Endothelial cell of umbilical vein (primary cell): ENCODE data around the gene MEOX1. TPM values are rescaled to one million over a fixed set of nuclear protein-coding genes. Genes with fewer than 3 reads are reported as not detected.

ENCODE experiments used
- BruUV-seq: library from RNA; stranded (reverse); fragments of 400-500 nt; replicated peaks from 2 replicates; lab custom pipeline; 2021; lab: Mats Ljungman, UMichigan
- CTCF ChIA-PET: fragments of 300-600, 350-600 bp; sonication (Branson Sonifier 250); formaldehyde crosslinking; loops from one replicate; lab custom pipeline; 2021; ENCODE audit warnings: antibody characterized with exemption, inconsistent platforms; lab: Charles Lee
- POLR2A ChIA-PET: fragments of 300-600, 350-600 bp; sonication (Branson Sonifier 250); formaldehyde crosslinking; loops from one replicate; lab custom pipeline; 2021; ENCODE audit warnings: antibody characterized with exemption, inconsistent platforms; lab: Charles Lee
- DNase-seq: peaks from one replicate; pipeline ENCODE4 v3.0.0-alpha.2; 2011; ENCODE audit warnings: low read depth, low spot score
- FAIRE-seq: peaks from 2 replicates; lab custom pipeline; 2011; peaks lifted over from hg19 to GRCh38; lab: Jason Lieb, UNC
- H2AFZ ChIP-seq: 2 replicates; pipeline ENCODE4 v1.6.0; 2012; ENCODE audit warnings: low read depth, low read length, control low read depth, inconsistent platforms
- H3K27ac ChIP-seq: 2 replicates; pipeline ENCODE4 v1.5.1; 2011; ENCODE audit warnings: low read depth, mild to moderate bottlenecking, control low read depth, low read length, moderate library complexity; ENCODE audit not compliant: insufficient read depth
- H3K27me3 ChIP-seq, 2 experiments: 2 replicates each; pipeline versions ENCODE4 v1.6.0 to v1.6.1; 2011; ENCODE audit warnings: low read length in 2 of 2, mixed read lengths in 1 of 2; ENCODE audit not compliant: control insufficient read depth in 2 of 2, insufficient read depth in 2 of 2
- H3K36me3 ChIP-seq, 2 experiments: 2 replicates in 1 of 2; 3 replicates in 1 of 2; pipeline ENCODE4 v1.5.1; 2011; ENCODE audit warnings: low read length in 2 of 2, mild to moderate bottlenecking in 1 of 2, moderate library complexity in 1 of 2; ENCODE audit not compliant: control insufficient read depth in 2 of 2, insufficient read depth in 2 of 2; ENCODE audit errors: extremely low read depth in 1 of 2
- H3K4me1 ChIP-seq: 3 replicates; pipeline ENCODE4 v1.5.1; 2011; ENCODE audit warnings: mild to moderate bottlenecking, low read length; ENCODE audit not compliant: control insufficient read depth, insufficient read depth; ENCODE audit errors: extremely low read depth
- H3K4me2 ChIP-seq: 2 replicates; pipeline ENCODE4 v1.6.1; 2011; ENCODE audit warnings: low read length, control low read depth, mixed read lengths; ENCODE audit not compliant: insufficient read depth
- H3K4me3 ChIP-seq, 3 experiments: fragments of 200-600 bp in 1 of 3; sonication (generic), shearing (Covaris generic) in 1 of 3; replicated peaks in 1 of 3; 2 replicates each; pipeline ENCODE4 v1.5.1; 2011 to 2016; ENCODE audit warnings: control low read depth in 3 of 3, low read length in 3 of 3, mild to moderate bottlenecking in 2 of 3, inconsistent platforms in 1 of 3, low read depth in 1 of 3, moderate library complexity in 1 of 3; ENCODE audit not compliant: insufficient read depth in 1 of 3
- H3K79me2 ChIP-seq: 2 replicates; pipeline ENCODE4 v1.6.0; 2012; ENCODE audit warnings: low read length, inconsistent platforms; ENCODE audit not compliant: control insufficient read depth, insufficient read depth
- H3K9ac ChIP-seq: replicated peaks from 2 replicates; pipeline ENCODE3; 2011; ENCODE audit warnings: low read length, control low read depth; ENCODE audit not compliant: insufficient read depth; ENCODE audit errors: extremely low read depth
- H3K9me1 ChIP-seq: replicated peaks from 3 replicates; pipeline ENCODE4 v1.6.0; 2011; ENCODE audit warnings: mild to moderate bottlenecking, low read length; ENCODE audit not compliant: control insufficient read depth, insufficient read depth; ENCODE audit errors: extremely low read depth
- H3K9me3 ChIP-seq: replicated peaks from 2 replicates; pipeline ENCODE4 v1.5.1; 2012; ENCODE audit warnings: low read length, inconsistent platforms; ENCODE audit not compliant: control insufficient read depth, insufficient read depth
- H4K20me1 ChIP-seq: replicated peaks from 2 replicates; pipeline ENCODE3; 2011; ENCODE audit warnings: mild to moderate bottlenecking, low read length; ENCODE audit not compliant: control insufficient read depth, insufficient read depth; ENCODE audit errors: extremely low read depth
- EZH2 ChIP-seq: IDR thresholded peaks from 2 replicates; pipeline ENCODE4 v1.6.1; 2012; ENCODE audit warnings: borderline replicate concordance, low read depth, mild to moderate bottlenecking, moderate library complexity, low read length, inconsistent platforms; ENCODE audit not compliant: severe bottlenecking
- FOS ChIP-seq: IDR thresholded peaks from 2 replicates; pipeline ENCODE4 v1.6.1; 2011; ENCODE audit warnings: mild to moderate bottlenecking, low read length, moderate library complexity, borderline replicate concordance; ENCODE audit not compliant: insufficient read depth
- GATA2 ChIP-seq: IDR thresholded peaks from 2 replicates; pipeline ENCODE4 v1.7.0; 2011; ENCODE audit warnings: low read depth, mild to moderate bottlenecking, moderate library complexity, mixed read lengths, low read length; ENCODE audit not compliant: insufficient read length, insufficient read depth
- JUN ChIP-seq: IDR thresholded peaks from 2 replicates; pipeline ENCODE4 v1.6.1; 2011; ENCODE audit warnings: borderline replicate concordance, low read depth; ENCODE audit not compliant: insufficient read length, insufficient read depth
- MAX ChIP-seq: IDR thresholded peaks from 2 replicates; pipeline ENCODE4 v1.6.1; 2011; ENCODE audit not compliant: insufficient read depth, insufficient read length
- MYC ChIP-seq: IDR thresholded peaks from one replicate; pipeline ENCODE4 v1.6.1; 2011; ENCODE audit warnings: mild to moderate bottlenecking, low read depth, low read length
- POLR2A ChIP-seq: IDR thresholded peaks from 2 replicates; pipeline ENCODE4 v1.6.1; 2012; ENCODE audit warnings: low read depth, mild to moderate bottlenecking, control low read depth, low read length
- POLR2AphosphoS5 ChIP-seq: IDR thresholded peaks from 2 replicates; pipeline ENCODE4 v1.6.1; 2012; ENCODE audit warnings: low read depth, mild to moderate bottlenecking, control low read depth, low read length, moderate library complexity; ENCODE audit not compliant: insufficient read depth
- dilution Hi-C: fragments of 300-500 bp; cut with MboI; formaldehyde crosslinking; loops from one replicate; pipeline ENCODE4 v1.15.0; 2019; ENCODE audit warnings: low sequenced_read_pairs; ENCODE audit not compliant: extremely low pct_ligation_motif_present
- intact Hi-C: fragments of 100-400 bp; cut with micrococcal nuclease; formaldehyde crosslinking; loops from one replicate; pipeline ENCODE4 v1.10.0; 2022
- polyA plus RNA-seq, 4 experiments: library from polyadenylated mRNA; depleted of rRNA in 3 of 4; stranded (reverse) in 3 of 4; unstranded in 1 of 4; fragments of >200 nt; gene quantifications; 2 replicates each; pipeline versions ENCODE4 v1.2.1 to v1.2.3, GENCODE V29; 2011 to 2012; ENCODE audit warnings: missing spikeins in 1 of 4
- total RNA-seq: library from RNA; stranded (reverse); gene quantifications from 2 replicates; pipeline ENCODE4 v1.2.3, GENCODE V29; 2021
- TF ChIP-seq, protein P1 (sequence below), 2 donors: IDR thresholded peaks; 1 replicate in 1 of 2; 2 replicates in 1 of 2; pipeline ENCODE4 v1.5.1; 2011; ENCODE audit warnings: low read length in 2 of 2, mild to moderate bottlenecking in 2 of 2, moderate library complexity in 2 of 2, control low read depth in 1 of 2, inconsistent platforms in 1 of 2, low read depth in 1 of 2; ENCODE audit not compliant: insufficient read depth in 1 of 2; ENCODE audit errors: extremely low read depth in 1 of 2

The MEOX1 gene
- total and polyA plus RNA-seq, 2 donors (not counting 3 experiments of a cell fraction or from before 2014, with no cell fraction given), result 0.06 TPM; not detected in 1

DNA sequence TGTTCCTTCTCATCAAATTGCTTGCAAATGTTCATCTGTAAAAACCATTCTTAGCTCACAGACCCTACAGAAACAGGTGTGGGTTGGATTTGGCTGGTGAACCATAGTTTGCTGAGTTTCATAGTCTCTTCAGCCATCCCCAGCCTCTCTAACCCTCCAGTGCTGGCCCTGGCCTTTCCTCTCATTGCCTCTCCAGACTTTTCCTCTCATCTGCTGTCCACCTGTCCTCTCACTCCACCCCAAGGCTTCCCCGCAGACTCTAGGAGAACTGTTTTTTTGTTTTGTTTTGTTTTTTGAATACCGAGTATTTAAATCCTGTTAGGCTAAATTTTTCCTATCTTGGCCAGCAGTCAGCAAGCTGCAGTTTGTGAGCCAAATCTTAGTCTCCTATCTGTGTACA is 41.1 kb downstream of the MEOX1 start:
- CTCF ChIA-PET, result interaction anchor here (0.6 to 1.2 kb wide), 3 partner anchors 10 to 53 kb away, joined by 3 to 4 read pairs (median 4); no protein-coding TSS in a partner anchor
- Histone ChIP-seq H3K4me3 (no peak overlapping the region), H3K27me3 (peaks cover 0 to 10% of the 10 kb centered on the region in 2 experiments), H3K79me2 (no peaks in the 10 kb centered on the region), H3K4me1 (no peaks in the 10 kb centered on the region), H3K36me3 (no peaks in the 10 kb centered on the region), H3K9ac (no peak overlapping the region), H3K27ac (no peak overlapping the region), H4K20me1 (no peaks in the 10 kb centered on the region), H3K9me1 (no peaks in the 10 kb centered on the region), H2AFZ (no peak overlapping the region), H3K9me3 (no peaks in the 10 kb centered on the region), H3K4me2 (no peak overlapping the region)
- TF ChIP-seq MYC, result no peak
- no peak for TF ChIP-seq JUN
- TF ChIP-seq POLR2A, result no peak
- no peak for TF ChIP-seq POLR2AphosphoS5
- no peak for TF ChIP-seq EZH2
- TF ChIP-seq MAX, result no peak
- TF ChIP-seq FOS, result no peak
- POLR2A ChIA-PET, result no interaction called here
- DNase-seq (no peak), FAIRE-seq (no peak)
- BruUV-seq, result no TSS peak
- intact Hi-C loops (no loop called here), dilution Hi-C loops (no loop called here)

DNA sequence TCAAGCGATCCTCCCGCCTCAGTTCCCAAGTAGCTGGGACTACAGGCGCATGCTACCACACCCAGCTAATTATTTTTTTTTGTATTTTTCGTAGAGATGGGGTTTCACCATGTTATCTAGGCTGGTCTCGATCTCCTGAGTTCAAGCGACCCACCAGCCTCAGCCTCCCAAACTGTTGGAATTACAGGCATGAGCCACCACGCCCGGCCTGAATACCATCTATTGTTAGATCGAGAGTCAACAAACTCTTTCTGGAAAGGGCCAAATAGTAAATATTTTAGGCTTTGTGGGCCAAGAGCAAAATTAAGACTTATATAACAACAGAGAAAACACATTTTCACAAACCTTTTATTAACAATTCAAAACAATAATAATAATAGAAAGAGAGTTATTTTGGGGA is 41.6 kb downstream of the MEOX1 start:
- no peak overlapping the region for H3K4me3 ChIP-seq
- H3K27me3 ChIP-seq, result peaks cover 0 to 10% of the 10 kb centered on the region in 2 experiments
- H2AFZ ChIP-seq, result no peak overlapping the region
- H3K9ac ChIP-seq, result no peak overlapping the region
- intact Hi-C loops (no loop called here), dilution Hi-C loops (no loop called here)
- ChIA-PET POLR2A (no interaction called here), CTCF (interaction anchor here (0.6 kb wide), 1 partner anchor 24 kb away, joined by 4 read pairs; no protein-coding TSS in a partner anchor)
- H3K27ac ChIP-seq, result no peak overlapping the region
- FAIRE-seq (no peak), DNase-seq (no peak)
- BruUV-seq, result no TSS peak
- H3K36me3 ChIP-seq, result no peaks in the 10 kb centered on the region
- TF ChIP-seq MYC (no peak), MAX (no peak), POLR2A (no peak), POLR2AphosphoS5 (no peak), FOS (no peak), GATA2 (no peak), EZH2 (no peak), JUN (no peak)
- TF ChIP-seq, protein P1, sequence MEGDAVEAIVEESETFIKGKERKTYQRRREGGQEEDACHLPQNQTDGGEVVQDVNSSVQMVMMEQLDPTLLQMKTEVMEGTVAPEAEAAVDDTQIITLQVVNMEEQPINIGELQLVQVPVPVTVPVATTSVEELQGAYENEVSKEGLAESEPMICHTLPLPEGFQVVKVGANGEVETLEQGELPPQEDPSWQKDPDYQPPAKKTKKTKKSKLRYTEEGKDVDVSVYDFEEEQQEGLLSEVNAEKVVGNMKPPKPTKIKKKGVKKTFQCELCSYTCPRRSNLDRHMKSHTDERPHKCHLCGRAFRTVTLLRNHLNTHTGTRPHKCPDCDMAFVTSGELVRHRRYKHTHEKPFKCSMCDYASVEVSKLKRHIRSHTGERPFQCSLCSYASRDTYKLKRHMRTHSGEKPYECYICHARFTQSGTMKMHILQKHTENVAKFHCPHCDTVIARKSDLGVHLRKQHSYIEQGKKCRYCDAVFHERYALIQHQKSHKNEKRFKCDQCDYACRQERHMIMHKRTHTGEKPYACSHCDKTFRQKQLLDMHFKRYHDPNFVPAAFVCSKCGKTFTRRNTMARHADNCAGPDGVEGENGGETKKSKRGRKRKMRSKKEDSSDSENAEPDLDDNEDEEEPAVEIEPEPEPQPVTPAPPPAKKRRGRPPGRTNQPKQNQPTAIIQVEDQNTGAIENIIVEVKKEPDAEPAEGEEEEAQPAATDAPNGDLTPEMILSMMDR (IDR thresholded peaks at IDR 0.05; ENCODE audit: extremely low read depth in 1 of 2, insufficient read depth in 1 of 2, low read depth in 1 of 2, low read length in 2 of 2), result no peak
- H3K9me3 ChIP-seq, result no peaks in the 10 kb centered on the region
- H3K9me1 ChIP-seq, result no peaks in the 10 kb centered on the region
- no peaks in the 10 kb centered on the region for H3K79me2 ChIP-seq
- no peaks in the 10 kb centered on the region for H4K20me1 ChIP-seq
- no peaks in the 10 kb centered on the region for H3K4me1 ChIP-seq
- H3K4me2 ChIP-seq, result no peak overlapping the region
